ENCODE results near the gene ZFP36L1.

The ZFP36L1 gene

DNA sequence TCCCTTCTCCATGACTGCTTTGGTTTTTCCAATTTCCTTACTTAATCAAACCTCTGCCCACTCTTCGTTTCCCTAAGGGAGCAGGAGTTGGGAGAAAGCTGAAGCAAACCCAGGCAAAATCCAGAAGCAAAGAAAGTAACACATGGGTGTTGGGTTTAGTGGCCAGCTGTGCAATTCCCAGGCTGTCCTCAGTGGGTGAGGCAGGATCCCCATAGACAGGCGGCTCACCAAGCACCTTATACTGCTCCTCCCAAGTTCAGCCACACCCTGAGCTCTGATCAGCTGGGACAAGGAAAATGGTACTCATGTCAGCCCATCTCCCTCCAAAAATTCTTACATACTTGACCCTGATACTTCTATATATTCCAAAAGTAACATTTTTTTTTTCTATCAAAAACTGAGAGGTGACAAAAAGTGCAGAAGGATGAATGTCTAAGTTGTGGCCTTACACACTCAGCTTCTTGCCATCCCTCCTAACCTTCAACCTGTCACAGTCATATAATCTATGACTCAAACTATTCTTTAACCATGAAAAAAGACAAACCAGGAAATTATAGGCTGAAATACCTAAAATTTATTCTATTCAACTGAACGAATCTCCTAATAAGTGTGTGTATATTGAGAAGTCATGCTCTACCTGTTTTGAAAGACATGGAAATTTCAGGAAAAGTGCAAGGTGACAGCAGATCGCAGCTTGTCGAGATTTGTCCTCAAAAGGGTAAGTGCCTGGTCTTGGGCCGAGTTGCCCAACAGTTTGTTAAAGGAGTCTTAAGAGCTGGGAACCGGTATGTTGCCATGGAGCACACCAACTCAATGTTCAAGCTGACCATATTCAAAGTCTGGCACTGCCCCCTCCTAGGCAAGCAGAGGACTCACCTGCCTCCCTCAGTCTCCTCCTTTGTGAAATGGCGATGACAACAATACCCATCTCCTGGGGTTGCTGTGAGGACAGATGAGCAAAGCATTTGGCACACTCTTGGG is 17.6 kb upstream of the ZFP36L1 start:
- H3K27me3 Mint-ChIP-seq = no peaks in the 10 kb centered on the region
- peaks cover 79% of the 10 kb centered on the region for H3K4me1 Mint-ChIP-seq (ENCODE audit: low read depth)
- H3K36me3 Mint-ChIP-seq (ENCODE audit: low read depth) = peaks cover 2% of the 10 kb centered on the region
- no peak for DNase-seq
- H3K9me3 Mint-ChIP-seq = no peaks in the 10 kb centered on the region
- peak overlapping the region; percentile 38 for H3K27ac Mint-ChIP-seq
- H3K4me3 Mint-ChIP-seq = no peak overlapping the region

GRCh38 chr14:68809524-68809923 is 16.7 kb upstream of the ZFP36L1 start:
- DNase-seq = no peak
- H3K4me3 Mint-ChIP-seq = no peak overlapping the region
- H3K27me3 Mint-ChIP-seq = no peaks in the 10 kb centered on the region
- H3K36me3 Mint-ChIP-seq (ENCODE audit: low read depth) = no peaks in the 10 kb centered on the region
- H3K4me1 Mint-ChIP-seq (ENCODE audit: low read depth) = peaks cover 72% of the 10 kb centered on the region
- peaks cover 3% of the 10 kb centered on the region for H3K9me3 Mint-ChIP-seq
- H3K27ac Mint-ChIP-seq = no peak overlapping the region

DNA sequence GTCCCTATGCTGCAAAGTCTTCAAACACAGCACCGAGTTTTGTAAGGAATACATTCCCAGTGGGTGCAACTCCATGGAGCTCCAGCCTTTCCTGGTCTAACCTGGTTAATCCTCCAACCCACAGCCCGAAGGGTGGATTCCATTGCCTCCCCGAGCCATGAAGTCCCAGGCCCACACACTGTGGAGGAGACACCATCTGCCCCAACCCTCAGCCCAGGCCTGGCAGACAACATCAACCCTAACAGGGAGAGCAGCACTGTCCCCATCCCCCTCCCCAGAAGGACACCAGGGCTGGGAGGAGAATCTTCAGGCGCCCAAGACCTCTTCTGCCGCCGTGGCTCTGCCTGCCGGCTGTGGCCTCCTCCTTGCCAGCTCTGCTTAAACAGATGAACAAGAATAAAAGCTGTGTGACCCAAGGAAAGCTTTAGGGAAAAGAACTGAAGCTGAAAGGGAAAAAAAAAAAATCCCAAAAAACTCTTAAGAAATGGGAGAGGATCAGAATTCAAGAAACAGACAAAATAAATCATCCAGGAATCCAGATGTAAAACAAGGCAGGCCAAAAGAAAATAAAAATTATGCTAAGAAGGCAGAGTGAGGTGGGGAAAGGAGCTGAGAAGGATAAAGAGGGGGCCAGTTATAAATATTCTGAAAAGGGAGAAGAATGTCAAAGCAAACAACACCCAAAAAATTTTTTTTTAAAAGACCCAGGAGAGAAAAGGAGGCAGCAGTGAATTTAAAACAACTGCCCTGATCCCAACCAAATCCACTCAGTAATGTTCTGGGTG is 16.0 kb upstream of the ZFP36L1 start:
- H3K9me3 Mint-ChIP-seq = peaks cover 3% of the 10 kb centered on the region
- H3K4me3 Mint-ChIP-seq = no peak overlapping the region
- no peak overlapping the region for H3K27ac Mint-ChIP-seq
- H3K27me3 Mint-ChIP-seq = no peaks in the 10 kb centered on the region
- H3K4me1 Mint-ChIP-seq (ENCODE audit: low read depth) = peaks cover 66% of the 10 kb centered on the region
- no peaks in the 10 kb centered on the region for H3K36me3 Mint-ChIP-seq (ENCODE audit: low read depth)
- no peak for DNase-seq

DNA sequence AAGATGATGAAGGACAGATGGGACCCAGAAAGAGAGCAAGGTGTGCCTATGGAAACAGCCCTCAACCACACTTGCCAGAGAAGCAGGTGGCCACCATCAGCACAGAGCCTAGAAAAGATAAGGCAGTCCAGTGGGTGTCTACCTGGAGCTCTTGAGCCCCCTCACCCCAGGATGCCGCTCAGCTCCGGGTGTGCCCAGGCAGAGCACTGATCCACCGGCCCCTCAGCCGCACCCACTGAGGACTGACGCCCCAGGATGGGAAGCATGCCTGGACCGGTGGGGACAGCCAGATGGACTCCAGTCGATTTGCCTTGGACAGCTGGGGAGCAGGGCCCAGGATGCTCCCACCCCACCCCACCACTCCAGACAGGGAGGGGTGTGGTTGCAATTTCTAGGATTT is 15.1 kb upstream of the ZFP36L1 start:
- DNase-seq = no peak
- H3K4me3 Mint-ChIP-seq = no peak overlapping the region
- H3K4me1 Mint-ChIP-seq (ENCODE audit: low read depth) = peaks cover 57% of the 10 kb centered on the region
- no peak overlapping the region for H3K27ac Mint-ChIP-seq
- no peaks in the 10 kb centered on the region for H3K27me3 Mint-ChIP-seq
- H3K36me3 Mint-ChIP-seq (ENCODE audit: low read depth) = no peaks in the 10 kb centered on the region
- peaks cover 3% of the 10 kb centered on the region for H3K9me3 Mint-ChIP-seq

DNA sequence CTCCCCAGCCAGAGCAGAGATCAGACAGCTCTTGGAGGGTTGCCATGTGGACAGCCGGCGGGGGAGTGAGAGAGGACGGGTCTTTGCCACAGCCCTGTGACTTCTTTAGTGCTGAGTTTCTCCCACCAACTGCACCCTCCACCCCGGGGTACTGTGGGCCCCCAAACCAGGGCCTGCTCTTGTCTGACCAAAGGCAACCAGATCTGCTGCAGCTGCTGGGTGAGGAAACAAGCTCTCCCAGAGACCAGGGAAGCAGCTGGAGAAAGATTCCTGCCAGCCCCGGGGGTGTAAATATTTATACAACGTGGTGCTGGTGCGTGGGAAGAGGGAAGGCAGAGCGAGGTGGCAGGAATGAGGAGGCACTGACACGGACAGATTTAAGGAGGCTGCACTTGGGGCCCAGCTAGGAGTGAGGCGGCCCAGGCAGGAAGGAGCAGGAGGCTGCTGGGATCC is 14.3 kb upstream of the ZFP36L1 start:
- H3K27me3 Mint-ChIP-seq = no peaks in the 10 kb centered on the region
- H3K36me3 Mint-ChIP-seq (ENCODE audit: low read depth) = peaks cover 2% of the 10 kb centered on the region
- H3K4me1 Mint-ChIP-seq (ENCODE audit: low read depth) = peaks cover 51% of the 10 kb centered on the region
- peak overlapping the region; percentile 72 for H3K27ac Mint-ChIP-seq
- peaks cover 3% of the 10 kb centered on the region for H3K9me3 Mint-ChIP-seq
- H3K4me3 Mint-ChIP-seq = no peak overlapping the region
- DNase-seq = peak; percentile 47

GRCh38 chr14:68806526-68807147 is 13.8 kb upstream of the ZFP36L1 start:
- Mint-ChIP-seq H3K9me3 (peaks cover 8% of the 10 kb centered on the region), H3K4me3 (no peak overlapping the region), H3K27ac (peak overlapping the region; percentile 72), H3K36me3 (ENCODE audit: low read depth) (peaks cover 6% of the 10 kb centered on the region), H3K27me3 (no peaks in the 10 kb centered on the region), H3K4me1 (ENCODE audit: low read depth) (peaks cover 53% of the 10 kb centered on the region)
- no peak for DNase-seq

- Mint-ChIP-seq H3K9me3 (peaks cover 11% of the 10 kb centered on the region), H3K4me1 (ENCODE audit: low read depth) (peaks cover 50% of the 10 kb centered on the region), H3K27ac (no peak overlapping the region), H3K4me3 (no peak overlapping the region), H3K36me3 (ENCODE audit: low read depth) (peaks cover 11% of the 10 kb centered on the region), H3K27me3 (no peaks in the 10 kb centered on the region)
- DNase-seq = no peak
Measured at GRCh38 chr14:68805414-68805813, 12.5 kb upstream of the ZFP36L1 start.

- peaks cover 11% of the 10 kb centered on the region for H3K9me3 Mint-ChIP-seq
- H3K36me3 Mint-ChIP-seq (ENCODE audit: low read depth) = peaks cover 11% of the 10 kb centered on the region
- DNase-seq = no peak
- H3K4me3 Mint-ChIP-seq = no peak overlapping the region
- H3K4me1 Mint-ChIP-seq (ENCODE audit: low read depth) = peaks cover 59% of the 10 kb centered on the region
- H3K27me3 Mint-ChIP-seq = no peaks in the 10 kb centered on the region
- H3K27ac Mint-ChIP-seq = no peak overlapping the region
Measured at GRCh38 chr14:68801631-68802030, 8.8 kb upstream of the ZFP36L1 start.

DNA sequence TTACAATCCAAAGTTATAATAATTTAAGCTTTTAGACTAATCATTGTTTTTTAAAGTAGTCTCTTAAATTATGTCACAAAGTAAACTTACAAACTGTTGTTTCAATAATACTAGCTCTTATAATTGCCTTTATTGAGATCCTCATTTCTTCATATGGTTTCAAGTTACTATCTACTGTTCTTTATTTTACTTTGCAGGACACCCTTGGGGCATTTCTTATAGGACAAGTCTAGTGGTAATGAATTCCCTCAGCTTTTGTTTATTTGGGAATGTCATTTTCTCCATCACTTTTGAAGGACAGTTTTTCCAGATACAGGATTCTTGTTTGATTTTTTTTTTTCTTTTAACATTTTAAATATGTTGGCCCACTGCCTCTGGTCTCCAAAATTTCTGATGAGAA is 8.1 kb upstream of the ZFP36L1 start:
- Mint-ChIP-seq H3K4me1 (ENCODE audit: low read depth) (peaks cover 61% of the 10 kb centered on the region), H3K9me3 (peaks cover 11% of the 10 kb centered on the region), H3K27me3 (no peaks in the 10 kb centered on the region), H3K4me3 (no peak overlapping the region), H3K36me3 (ENCODE audit: low read depth) (peaks cover 11% of the 10 kb centered on the region), H3K27ac (no peak overlapping the region)
- no peak for DNase-seq

DNA sequence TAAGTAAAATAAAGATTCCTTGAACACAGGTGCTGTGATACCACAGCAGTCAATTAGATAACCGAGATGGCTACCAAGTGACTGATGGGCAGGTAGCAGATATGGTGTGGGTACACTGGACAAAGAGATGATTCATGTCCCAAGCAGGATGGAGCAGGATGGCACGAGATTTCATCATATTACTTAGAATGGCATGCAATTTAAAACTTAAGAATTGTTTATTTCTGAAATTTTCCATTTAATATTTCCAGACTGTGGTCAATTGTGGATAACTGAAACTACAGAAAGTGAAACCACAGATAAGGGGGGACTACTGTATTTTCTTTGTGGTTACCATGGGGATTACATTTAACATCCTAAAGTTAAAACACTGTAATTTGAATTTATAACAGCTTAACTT is 7.5 kb upstream of the ZFP36L1 start:
- Mint-ChIP-seq H3K27ac (peak overlapping the region; percentile 68), H3K36me3 (ENCODE audit: low read depth) (peaks cover 11% of the 10 kb centered on the region), H3K4me1 (ENCODE audit: low read depth) (peaks cover 58% of the 10 kb centered on the region), H3K27me3 (no peaks in the 10 kb centered on the region), H3K9me3 (peaks cover 11% of the 10 kb centered on the region), H3K4me3 (no peak overlapping the region)
- no peak for DNase-seq

GRCh38 chr14:68798621-68799020 is 5.8 kb upstream of the ZFP36L1 start:
- no peak overlapping the region for H3K4me3 Mint-ChIP-seq
- H3K27me3 Mint-ChIP-seq = no peaks in the 10 kb centered on the region
- peaks cover 11% of the 10 kb centered on the region for H3K36me3 Mint-ChIP-seq (ENCODE audit: low read depth)
- H3K27ac Mint-ChIP-seq = peak overlapping the region; percentile 99
- peaks cover 8% of the 10 kb centered on the region for H3K9me3 Mint-ChIP-seq
- H3K4me1 Mint-ChIP-seq (ENCODE audit: low read depth) = peaks cover 70% of the 10 kb centered on the region
- DNase-seq = no peak

- peak; percentile 44 for DNase-seq
- H3K36me3 Mint-ChIP-seq (ENCODE audit: low read depth) = peaks cover 17% of the 10 kb centered on the region
- H3K4me3 Mint-ChIP-seq = peak overlapping the region; percentile 89
- no peaks in the 10 kb centered on the region for H3K27me3 Mint-ChIP-seq
- H3K9me3 Mint-ChIP-seq = peaks cover 8% of the 10 kb centered on the region
- H3K27ac Mint-ChIP-seq = peak overlapping the region; percentile 99
- H3K4me1 Mint-ChIP-seq (ENCODE audit: low read depth) = peaks cover 73% of the 10 kb centered on the region
Measured at GRCh38 chr14:68797121-68797670, 4.3 kb upstream of the ZFP36L1 start.

- H3K36me3 Mint-ChIP-seq (ENCODE audit: low read depth) = peaks cover 17% of the 10 kb centered on the region
- DNase-seq = peak; percentile 34
- peak overlapping the region; percentile 89 for H3K4me3 Mint-ChIP-seq
- H3K4me1 Mint-ChIP-seq (ENCODE audit: low read depth) = peaks cover 67% of the 10 kb centered on the region
- H3K27me3 Mint-ChIP-seq = no peaks in the 10 kb centered on the region
- H3K9me3 Mint-ChIP-seq = peaks cover 2% of the 10 kb centered on the region
- peak overlapping the region; percentile 99 for H3K27ac Mint-ChIP-seq
Measured at GRCh38 chr14:68796418-68797101, 3.7 kb upstream of the ZFP36L1 start.

Measured in activated T-cell treated with anti-CD3 and anti-CD28 coated beads, Interleukin-2, amount 50 U/mL, for 24 hours (primary cell).